B cell (primary cell): ENCODE data around the gene ZMYND8.

Experiments
- EZH2 ChIP-seq: IDR thresholded peaks from 2 replicates; pipeline ENCODE4 v1.6.1; 2012; ENCODE audit warnings: borderline replicate concordance, low read depth, mild to moderate bottlenecking, moderate library complexity, low read length; ENCODE audit not compliant: insufficient read depth, poor library complexity, severe bottlenecking
- TF ChIP-seq, protein P1 (sequence below): fragments of 200-600 bp; IDR thresholded peaks from one replicate; pipeline ENCODE4 v1.8.0; 2022; ENCODE audit warnings: antibody characterized with exemption, mild to moderate bottlenecking

DNA sequence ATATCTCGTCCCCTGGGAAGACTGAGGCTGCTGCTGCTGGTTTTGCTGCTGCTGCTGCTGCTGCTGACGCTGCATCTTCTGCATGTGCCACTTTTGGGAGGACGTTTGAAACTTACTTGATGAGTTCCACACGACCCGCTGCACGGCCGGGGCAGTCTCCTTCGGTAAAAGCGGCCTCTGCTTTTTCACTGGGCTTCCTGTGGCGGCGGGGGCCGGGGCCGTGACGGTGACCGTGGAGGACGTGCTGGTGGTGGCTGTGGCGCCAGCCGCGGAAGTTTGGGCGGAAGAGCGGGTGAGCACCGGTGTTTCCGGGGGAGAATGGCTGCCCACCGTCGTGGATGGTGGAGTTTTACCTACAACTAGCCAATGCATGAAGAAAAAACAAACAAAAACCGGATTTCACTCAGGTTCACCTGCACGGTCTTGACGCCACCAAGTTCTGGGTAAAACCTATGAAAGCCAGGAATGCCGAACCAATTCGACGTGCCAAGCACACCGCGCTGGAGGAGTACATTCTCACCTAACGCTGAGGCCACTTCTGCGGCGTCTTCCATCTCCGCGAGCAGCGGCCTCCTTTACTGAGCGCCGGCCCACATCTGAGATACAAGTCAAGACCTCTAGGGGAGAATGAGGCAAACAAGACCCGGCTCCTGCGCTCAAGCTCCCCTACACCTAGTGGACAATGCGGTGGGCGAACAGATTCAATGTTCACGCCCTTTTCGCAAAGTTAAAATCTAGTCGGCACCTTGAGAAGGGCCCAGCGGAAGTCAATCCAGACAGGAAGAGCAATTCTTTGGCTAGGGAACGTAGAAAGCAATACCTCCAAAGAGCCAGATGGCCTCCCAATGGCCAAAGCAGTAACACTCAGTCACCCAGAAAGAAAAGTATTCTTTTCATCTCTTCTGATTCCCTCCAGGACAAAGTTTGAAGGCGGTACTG is 117.5 kb downstream of the ZMYND8 start:
- TF ChIP-seq, protein P1, sequence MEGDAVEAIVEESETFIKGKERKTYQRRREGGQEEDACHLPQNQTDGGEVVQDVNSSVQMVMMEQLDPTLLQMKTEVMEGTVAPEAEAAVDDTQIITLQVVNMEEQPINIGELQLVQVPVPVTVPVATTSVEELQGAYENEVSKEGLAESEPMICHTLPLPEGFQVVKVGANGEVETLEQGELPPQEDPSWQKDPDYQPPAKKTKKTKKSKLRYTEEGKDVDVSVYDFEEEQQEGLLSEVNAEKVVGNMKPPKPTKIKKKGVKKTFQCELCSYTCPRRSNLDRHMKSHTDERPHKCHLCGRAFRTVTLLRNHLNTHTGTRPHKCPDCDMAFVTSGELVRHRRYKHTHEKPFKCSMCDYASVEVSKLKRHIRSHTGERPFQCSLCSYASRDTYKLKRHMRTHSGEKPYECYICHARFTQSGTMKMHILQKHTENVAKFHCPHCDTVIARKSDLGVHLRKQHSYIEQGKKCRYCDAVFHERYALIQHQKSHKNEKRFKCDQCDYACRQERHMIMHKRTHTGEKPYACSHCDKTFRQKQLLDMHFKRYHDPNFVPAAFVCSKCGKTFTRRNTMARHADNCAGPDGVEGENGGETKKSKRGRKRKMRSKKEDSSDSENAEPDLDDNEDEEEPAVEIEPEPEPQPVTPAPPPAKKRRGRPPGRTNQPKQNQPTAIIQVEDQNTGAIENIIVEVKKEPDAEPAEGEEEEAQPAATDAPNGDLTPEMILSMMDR, result no peak
- TF ChIP-seq EZH2, result no peak
